Panc1 (cell line): ENCODE results near the gene MYH8.

Source experiments
- CTCF ChIP-seq: fragments of 450-650 bp; IDR thresholded peaks from 2 replicates; pipeline ENCODE4 v1.5.1; 2017; ENCODE audit warnings: mild to moderate bottlenecking
- SIN3A ChIP-seq: IDR thresholded peaks from 2 replicates; pipeline ENCODE4 v1.6.1; 2012; ENCODE audit warnings: low read depth, mild to moderate bottlenecking, low read length, moderate library complexity, borderline replicate concordance; ENCODE audit not compliant: insufficient read depth
- TCF7L2 ChIP-seq: IDR thresholded peaks from 2 replicates; pipeline ENCODE4 v1.6.1; 2011; ENCODE audit warnings: mild to moderate bottlenecking, low read depth, low read length, inconsistent platforms

- TF ChIP-seq TCF7L2 (no peak), CTCF (no peak), SIN3A (no peak)
Measured at GRCh38 chr17:10420811-10421210, 939 bp downstream of the MYH8 start.
